Measurements from ENCODE around the gene FAXDC2.

FAXDC2 gene, protein sequence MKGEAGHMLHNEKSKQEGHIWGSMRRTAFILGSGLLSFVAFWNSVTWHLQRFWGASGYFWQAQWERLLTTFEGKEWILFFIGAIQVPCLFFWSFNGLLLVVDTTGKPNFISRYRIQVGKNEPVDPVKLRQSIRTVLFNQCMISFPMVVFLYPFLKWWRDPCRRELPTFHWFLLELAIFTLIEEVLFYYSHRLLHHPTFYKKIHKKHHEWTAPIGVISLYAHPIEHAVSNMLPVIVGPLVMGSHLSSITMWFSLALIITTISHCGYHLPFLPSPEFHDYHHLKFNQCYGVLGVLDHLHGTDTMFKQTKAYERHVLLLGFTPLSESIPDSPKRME

DNA sequence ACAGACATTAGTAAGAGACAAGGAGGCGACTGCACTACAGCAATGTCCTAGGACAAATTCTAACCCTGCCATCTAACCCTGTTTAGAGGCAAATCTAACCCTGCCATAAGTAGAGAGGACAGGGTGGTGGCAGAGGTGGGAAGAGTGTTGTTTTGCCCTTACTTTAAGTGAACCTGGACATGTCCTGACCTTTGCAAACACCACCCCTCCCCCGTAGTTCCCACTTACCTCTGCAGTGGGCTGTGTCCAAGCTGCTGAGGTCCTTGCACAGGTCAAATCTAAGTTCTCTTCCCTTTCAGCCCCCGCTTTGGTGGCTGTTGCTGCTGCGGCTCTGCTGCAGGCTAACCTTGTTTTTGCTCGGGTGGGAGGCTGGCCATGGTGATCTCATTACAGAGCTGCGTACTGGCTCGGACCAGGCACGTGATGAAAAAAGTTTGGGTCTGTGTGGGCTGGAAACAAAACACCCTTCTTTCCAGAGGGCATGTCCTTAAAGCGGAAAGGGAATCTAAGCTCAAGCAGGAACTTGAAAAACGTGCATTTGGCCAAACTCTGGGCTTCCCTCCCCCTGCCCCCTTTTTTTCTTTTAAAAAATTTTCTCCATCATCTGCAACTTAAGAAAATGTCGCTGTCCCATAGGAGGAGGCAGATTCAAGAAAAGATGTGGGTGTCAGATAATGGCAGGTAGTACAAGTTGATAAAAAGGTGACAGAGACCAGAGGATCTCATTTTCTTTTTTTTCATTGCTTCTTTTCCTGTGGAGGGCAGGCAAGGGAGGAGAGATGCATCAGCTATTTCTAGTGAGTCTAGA lies at the start of gene FAXDC2:
FAXDC2 (minus strand) TSS at position 349 of the 808 bp plus-strand sequence. CDS start 12,425 bp downstream, outside the sequence.
- no peak for DNase-seq (ENCODE audit: low read depth in 2 of 2)

GRCh38 chr5:154900066-154900465 lies 49.7 kb upstream of the FAXDC2 start:
- DNase-seq (ENCODE audit: low read depth in 2 of 2): no peak

DNA sequence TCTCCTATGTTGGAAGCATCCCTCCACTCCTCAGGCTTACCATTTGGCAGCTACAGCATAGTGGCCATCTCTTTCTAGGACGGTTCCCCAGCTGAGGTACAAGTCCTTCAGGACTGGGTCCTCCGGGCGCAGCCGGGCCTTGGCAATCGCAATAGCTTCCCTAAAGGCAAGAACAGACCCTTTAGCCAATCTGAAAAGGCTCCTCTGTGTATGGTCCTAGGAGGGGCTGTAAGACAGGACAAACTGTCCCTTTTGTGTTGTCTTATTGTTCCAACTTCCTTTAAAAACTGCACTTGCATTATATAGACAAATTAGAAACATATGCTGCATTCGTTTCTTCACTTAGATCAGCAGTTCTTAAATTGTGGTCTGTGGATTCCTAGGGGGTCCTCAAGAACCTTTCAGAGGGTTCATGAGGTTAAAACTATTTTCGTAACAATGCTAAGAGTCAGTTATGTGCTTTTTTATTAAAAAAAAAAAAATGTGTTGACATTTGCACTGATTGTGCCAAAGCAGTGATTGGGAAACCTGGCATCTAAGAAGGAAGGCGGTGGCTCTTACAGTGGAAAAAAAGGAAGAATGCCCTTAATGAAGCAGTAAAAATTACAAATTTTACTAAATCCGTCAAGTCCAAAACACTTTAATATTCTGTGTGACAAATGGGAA lies 48.9 kb upstream of the FAXDC2 start:
- no peak for DNase-seq (ENCODE audit: low read depth in 2 of 2)

DNA sequence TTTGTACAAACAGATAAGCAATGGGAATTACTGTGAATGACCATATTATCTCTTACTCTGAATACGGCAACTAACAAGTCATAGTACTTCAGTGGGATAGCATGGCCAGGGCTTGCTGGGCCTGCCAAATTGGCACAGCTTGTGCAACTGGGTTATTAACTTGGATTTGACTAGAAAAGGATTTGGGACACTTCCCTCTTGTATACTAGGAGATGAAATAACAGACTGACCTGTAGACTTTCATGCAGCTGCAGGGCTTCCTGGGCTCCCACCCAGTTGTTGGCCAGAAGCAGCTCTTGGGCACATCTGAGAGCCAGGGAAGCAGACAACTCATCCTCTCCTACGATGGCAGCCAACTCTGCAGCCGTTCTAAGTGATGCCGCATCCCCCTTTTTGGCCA lies 47.8 kb upstream of the FAXDC2 start:
- no peak for DNase-seq (ENCODE audit: low read depth in 2 of 2)

GRCh38 chr5:154896562-154897165 lies 46.3 kb upstream of the FAXDC2 start:
- no peak for DNase-seq (ENCODE audit: low read depth in 2 of 2)

GRCh38 chr5:154895606-154896561 lies 45.5 kb upstream of the FAXDC2 start:
- DNase-seq (ENCODE audit: low read depth in 2 of 2): no peak

DNA sequence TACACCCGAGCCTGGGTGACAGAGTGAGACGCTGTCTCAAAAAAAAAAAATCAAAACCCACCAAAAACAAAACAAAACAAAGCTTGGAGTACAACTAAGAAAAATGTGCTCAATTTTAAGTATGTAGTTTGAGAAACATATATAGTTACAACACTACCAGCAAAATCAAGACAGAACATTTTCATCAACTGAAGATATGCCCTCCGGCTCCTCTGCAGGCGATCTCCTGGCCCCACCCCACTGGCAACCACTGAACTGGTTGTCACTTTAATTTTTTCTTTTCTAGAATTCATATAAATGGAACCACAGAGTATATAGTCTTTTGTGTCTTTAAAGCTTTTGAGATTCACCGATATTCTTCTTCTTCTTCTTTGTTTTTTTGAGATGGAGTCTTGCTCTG lies 43.0 kb upstream of the FAXDC2 start:
- DNase-seq (ENCODE audit: low read depth in 2 of 2): no peak

DNA sequence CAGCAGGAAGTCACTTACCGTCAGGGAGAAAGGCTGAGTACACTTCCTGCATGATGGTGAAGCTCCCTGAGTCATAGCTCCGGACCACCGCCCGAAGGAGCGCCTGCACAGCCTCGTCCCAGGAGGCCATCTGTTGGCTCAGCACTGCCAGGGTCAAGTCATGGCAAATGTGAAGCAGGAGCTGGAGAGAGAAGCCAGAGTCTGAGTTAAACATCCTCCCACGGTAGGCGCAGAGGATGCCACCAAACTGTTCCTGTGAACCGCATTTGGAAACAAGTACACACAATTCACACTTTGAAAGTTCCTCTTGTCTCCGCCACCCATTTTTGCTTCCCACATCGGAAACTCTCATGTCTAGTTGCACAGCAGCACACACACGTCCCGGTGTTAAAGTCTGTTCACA lies 42.0 kb upstream of the FAXDC2 start:
- no peak for DNase-seq (ENCODE audit: low read depth in 2 of 2)

DNA sequence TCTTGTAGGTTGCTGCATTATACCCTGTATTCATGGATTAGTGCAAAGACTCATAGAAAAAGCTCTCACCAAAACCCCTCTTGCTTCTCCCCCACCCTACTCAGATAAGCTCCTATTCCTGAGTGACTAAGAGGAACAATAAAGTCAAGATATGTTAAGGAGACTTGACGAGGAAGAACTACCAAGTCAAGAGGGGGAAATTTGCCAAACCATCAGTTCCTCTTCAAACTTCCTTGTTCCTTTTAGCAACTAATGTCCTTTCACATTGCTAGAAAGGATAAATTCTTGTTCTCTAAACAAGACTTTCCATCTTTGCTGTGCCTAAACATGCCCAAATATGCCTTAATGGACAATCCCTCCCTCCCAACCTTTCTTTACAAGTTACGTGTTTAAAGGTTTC lies 35.0 kb upstream of the FAXDC2 start:
- no peak for DNase-seq (ENCODE audit: low read depth in 2 of 2)

DNA sequence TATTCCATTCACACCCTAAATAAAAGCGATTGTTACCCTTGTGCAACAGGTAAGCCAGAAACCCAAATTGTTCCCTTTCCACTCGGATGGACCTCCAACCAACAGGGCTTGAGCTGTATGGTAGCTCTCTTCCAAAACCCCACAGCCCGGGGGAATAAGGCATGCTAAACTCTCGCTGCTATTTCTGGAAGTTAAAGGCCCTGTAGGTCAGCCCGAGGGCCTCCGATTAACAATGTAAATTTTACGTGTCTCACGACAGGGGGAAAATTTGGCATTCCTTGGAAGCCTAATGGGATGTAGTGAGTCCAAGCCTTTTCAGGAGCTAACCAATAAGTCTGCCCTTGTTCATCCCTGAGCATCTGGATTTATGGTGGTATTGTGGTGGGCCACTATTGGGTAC lies 34.0 kb upstream of the FAXDC2 start:
- DNase-seq (ENCODE audit: low read depth in 2 of 2): no peak

GRCh38 chr5:154881986-154882385 lies 31.6 kb upstream of the FAXDC2 start:
- DNase-seq (ENCODE audit: low read depth in 2 of 2): no peak

- DNase-seq (ENCODE audit: low read depth in 2 of 2): no peak
Measured at GRCh38 chr5:154878642-154879335, 28.4 kb upstream of the FAXDC2 start.

- no peak for DNase-seq (ENCODE audit: low read depth in 2 of 2)
Measured at GRCh38 chr5:154873791-154874331, 23.5 kb upstream of the FAXDC2 start.

- no peak for DNase-seq (ENCODE audit: low read depth in 2 of 2)
Measured at GRCh38 chr5:154871734-154872133, 21.3 kb upstream of the FAXDC2 start.

DNA sequence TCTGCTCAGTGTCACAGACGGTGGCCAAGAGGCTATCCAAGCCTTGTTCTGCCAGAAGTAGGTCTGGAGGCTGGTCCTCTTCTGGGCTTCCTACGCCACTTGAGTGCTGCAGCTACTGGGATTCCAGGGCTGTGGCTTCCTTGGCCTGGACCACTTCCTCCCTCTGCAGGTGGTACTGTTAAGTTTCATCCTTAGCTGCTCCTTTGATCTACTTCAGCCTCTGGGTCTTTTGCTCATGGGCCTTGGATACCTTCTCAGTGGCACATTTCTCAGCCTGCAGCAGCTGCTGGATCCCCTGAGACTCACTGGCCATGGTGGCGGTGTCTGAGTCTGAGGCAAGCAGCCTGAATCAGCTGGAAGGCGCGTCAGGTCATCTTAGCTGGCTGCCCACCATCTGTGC lies 18.3 kb upstream of the FAXDC2 start:
- no peak for DNase-seq (ENCODE audit: low read depth in 2 of 2)

DNA sequence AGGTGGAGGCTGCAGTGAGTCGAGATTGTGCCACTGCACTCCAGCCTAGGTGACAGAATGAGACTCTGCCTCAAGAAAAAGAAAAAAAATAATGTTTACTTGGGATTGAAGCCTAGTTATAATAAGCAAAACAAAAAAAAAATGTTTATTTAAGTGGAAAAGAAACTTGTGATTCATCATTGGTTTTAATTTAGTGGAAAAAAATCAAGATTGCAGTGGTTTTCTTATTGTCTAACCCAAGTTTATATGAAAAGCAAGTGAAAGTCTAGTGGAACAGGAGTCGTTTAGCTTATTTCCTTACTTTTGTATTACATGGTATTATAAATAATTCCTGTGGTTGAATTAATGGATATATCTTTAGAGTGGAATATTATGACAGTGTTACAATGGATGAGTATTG lies 16.4 kb upstream of the FAXDC2 start:
- no peak for DNase-seq (ENCODE audit: low read depth in 2 of 2)

GRCh38 chr5:154865466-154866184 lies 15.2 kb upstream of the FAXDC2 start:
- DNase-seq (ENCODE audit: low read depth in 2 of 2): no peak

DNA sequence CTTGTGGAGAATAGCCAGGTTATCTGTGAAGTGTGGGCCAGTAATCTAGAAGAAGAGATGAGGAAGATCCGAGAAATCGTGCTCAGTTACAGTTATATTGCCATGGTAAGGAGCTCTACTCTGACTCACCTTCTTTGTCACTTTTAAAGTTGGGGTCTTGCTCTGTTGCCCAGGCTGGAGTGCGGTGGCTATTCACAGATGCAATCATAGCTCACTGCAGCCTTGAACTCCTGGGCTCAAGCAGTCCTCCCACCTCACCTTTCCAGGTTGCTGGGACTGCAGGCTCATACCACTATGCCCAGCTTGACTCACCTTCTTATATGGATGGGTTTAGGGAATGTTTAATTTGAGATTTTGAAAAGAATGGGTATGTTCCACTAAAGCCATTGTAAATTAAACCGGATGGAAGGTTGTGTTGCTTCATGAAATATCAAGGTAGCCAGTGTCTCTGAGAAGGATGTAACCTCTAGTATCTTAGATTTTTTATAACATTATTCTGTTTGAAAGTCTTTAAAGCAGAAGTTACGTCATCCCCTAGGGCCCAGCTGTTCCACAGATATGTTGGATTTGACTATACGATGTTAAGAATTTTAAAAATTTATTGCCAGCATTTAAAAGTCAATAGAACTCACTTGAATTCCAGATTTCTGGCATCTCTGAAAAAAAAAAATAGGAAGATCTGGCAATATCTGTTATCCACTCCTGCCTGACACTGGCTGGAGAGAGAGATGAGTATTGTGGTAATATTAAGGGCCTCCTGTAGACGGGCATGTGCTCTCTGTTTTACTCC lies 13.1 kb upstream of the FAXDC2 start:
- no peak for DNase-seq (ENCODE audit: low read depth in 2 of 2)

GRCh38 chr5:154862766-154863165 lies 12.4 kb upstream of the FAXDC2 start:
- DNase-seq (ENCODE audit: low read depth in 2 of 2): no peak

Measured in activated CD8-positive, alpha-beta memory T cell treated with anti-CD3 and anti-CD28 coated beads for 4 hours (primary cell).